ENCODE results near the gene TEN1. TPM values are rescaled to one million over a fixed set of nuclear protein-coding genes. Genes with fewer than 3 reads are reported as not detected.

The TEN1 gene
- total and polyA plus RNA-seq, 2 donors (not counting 1 experiment from before 2014, with no cell fraction given) = 9.4 to 10.3 TPM

DNA sequence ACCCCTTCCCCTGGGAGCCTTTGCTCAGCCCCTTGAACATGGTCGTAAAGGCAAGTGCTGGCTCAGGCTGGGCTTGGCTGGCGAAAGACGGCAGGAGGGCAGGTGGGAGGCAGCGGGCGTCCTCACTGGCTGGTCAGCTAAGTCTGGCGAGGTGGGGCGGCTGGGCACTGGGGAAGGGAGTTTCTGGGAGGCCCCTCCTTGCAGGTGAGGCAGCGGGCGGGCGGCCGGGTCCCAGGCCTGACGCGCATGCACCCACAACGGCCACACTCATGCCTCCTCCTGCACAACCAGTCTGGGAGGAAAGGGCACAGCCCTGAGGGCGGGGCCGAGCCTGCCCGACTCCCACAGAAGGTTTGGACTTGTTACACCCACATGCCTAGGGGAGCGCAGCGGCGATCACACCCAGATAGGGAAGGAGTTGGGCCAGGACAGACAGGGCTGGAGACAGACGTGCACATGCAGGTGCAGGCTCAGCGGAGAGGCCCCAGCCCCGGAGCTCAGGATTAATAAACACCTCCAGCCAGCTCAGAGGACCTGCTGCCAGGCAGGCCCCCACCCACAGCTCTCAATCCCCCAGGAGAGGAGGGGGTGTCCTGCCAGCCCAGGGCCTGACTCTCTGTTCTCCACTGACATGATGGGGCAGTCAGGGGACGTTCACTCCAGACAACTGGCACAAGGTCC lies 48.3 kb downstream of the TEN1 start, which contains the start of gene EVPL:
Gene EVPL, minus strand, starts transcription at position 148 of the 681 bp plus-strand sequence. Its CDS starts 108 bp downstream, at position 40.
- H2AFZ ChIP-seq (ENCODE audit: low read length) = no peak within 1 kb of the TSS
- no peaks in the 10 kb centered on the region for H4K20me1 ChIP-seq (ENCODE audit: control insufficient read depth, extremely low read depth, insufficient read depth, low read length)
- H3K36me3 ChIP-seq (ENCODE audit: control insufficient read depth, insufficient read depth, low read length) = no peaks in the 10 kb centered on the region
- no peak within 1 kb of the TSS for H3K9ac ChIP-seq (ENCODE audit: insufficient read depth, low read length)
- DNase-seq (ENCODE audit: low read depth in 2 of 2) = no peak
- no peaks in the 10 kb centered on the region for H3K4me1 ChIP-seq (ENCODE audit: control insufficient read depth, extremely low read depth, insufficient read depth, low read length)
- H3K4me3 ChIP-seq (replicated peaks in 1 of 4; ENCODE audit: control extremely low read depth in 1 of 4, insufficient read depth in 1 of 4, low read depth in 3 of 4, low read length in 4 of 4) = no peak within 1 kb of the TSS
- no peak within 1 kb of the TSS for H3K27ac ChIP-seq (ENCODE audit: insufficient read depth, low read length)
- peaks cover 4% of the 10 kb centered on the region for H3K27me3 ChIP-seq (ENCODE audit: control insufficient read depth, insufficient read depth, low read length)
- TF ChIP-seq, protein P1, sequence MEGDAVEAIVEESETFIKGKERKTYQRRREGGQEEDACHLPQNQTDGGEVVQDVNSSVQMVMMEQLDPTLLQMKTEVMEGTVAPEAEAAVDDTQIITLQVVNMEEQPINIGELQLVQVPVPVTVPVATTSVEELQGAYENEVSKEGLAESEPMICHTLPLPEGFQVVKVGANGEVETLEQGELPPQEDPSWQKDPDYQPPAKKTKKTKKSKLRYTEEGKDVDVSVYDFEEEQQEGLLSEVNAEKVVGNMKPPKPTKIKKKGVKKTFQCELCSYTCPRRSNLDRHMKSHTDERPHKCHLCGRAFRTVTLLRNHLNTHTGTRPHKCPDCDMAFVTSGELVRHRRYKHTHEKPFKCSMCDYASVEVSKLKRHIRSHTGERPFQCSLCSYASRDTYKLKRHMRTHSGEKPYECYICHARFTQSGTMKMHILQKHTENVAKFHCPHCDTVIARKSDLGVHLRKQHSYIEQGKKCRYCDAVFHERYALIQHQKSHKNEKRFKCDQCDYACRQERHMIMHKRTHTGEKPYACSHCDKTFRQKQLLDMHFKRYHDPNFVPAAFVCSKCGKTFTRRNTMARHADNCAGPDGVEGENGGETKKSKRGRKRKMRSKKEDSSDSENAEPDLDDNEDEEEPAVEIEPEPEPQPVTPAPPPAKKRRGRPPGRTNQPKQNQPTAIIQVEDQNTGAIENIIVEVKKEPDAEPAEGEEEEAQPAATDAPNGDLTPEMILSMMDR (conservative IDR thresholded peaks at IDR 0.05 in 1 of 2, IDR thresholded peaks at IDR 0.05 in 1 of 2; ENCODE audit: low read depth in 1 of 2, low read length in 2 of 2) = no peak
- no peak for TF ChIP-seq EZH2 (IDR thresholded peaks at IDR 0.05; ENCODE audit: low read length, missing control alignments)
- H3K9me3 ChIP-seq (ENCODE audit: control insufficient read depth, insufficient read depth, low read depth, low read length) = no peaks in the 10 kb centered on the region
- no peak within 1 kb of the TSS for H3K4me2 ChIP-seq (ENCODE audit: extremely low read depth, insufficient read depth, low read length)
- H3K79me2 ChIP-seq (ENCODE audit: control insufficient read depth, insufficient read depth, low read length) = no peaks in the 10 kb centered on the region

DNA sequence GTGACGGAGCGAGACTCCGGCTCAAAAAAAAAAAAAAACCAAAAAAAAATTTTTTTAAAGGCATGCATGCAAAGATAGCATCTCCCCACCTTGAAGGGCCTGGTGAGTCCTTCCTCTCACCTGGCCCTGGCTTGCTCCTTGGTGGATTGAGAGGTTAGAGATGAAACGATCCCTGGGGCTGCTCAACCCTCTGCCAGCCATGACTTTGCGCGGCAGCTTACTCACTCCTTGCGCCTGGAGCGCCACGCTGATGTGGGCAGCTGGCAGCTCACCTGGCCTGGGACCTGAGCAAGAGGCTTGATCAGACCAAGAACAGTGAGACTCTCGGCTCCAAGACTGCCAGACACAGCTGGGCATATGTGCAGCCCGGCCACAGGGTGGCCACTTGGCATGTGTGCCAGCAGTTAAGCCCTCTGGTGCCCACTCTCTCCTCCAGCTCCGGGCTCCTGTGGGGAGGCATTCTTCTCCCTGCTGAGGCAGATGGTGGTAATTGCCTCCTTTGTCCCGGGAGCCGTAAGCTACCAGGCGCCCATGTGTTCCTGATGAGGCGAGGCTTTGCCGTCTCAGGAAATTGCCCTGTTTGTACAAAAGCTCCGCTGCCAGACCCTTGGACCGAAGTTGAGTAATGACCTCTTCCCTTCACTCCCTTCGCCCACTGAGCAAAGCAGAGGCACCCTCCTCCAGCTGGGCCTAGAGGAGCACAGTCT lies 53.2 kb downstream of the TEN1 start:
- no peak overlapping the region for H2AFZ ChIP-seq (ENCODE audit: low read length)
- no peaks in the 10 kb centered on the region for H3K79me2 ChIP-seq (ENCODE audit: control insufficient read depth, insufficient read depth, low read length)
- DNase-seq (ENCODE audit: low read depth in 2 of 2) = no peak
- H3K4me1 ChIP-seq (ENCODE audit: control insufficient read depth, extremely low read depth, insufficient read depth, low read length) = no peaks in the 10 kb centered on the region
- H3K27me3 ChIP-seq (ENCODE audit: control insufficient read depth, insufficient read depth, low read length) = no peaks in the 10 kb centered on the region
- no peaks in the 10 kb centered on the region for H4K20me1 ChIP-seq (ENCODE audit: control insufficient read depth, extremely low read depth, insufficient read depth, low read length)
- no peaks in the 10 kb centered on the region for H3K9me3 ChIP-seq (ENCODE audit: control insufficient read depth, insufficient read depth, low read depth, low read length)
- H3K9ac ChIP-seq (ENCODE audit: insufficient read depth, low read length) = no peak overlapping the region
- H3K4me2 ChIP-seq (ENCODE audit: extremely low read depth, insufficient read depth, low read length) = no peak overlapping the region
- H3K4me3 ChIP-seq (replicated peaks in 1 of 4; ENCODE audit: control extremely low read depth in 1 of 4, insufficient read depth in 1 of 4, low read depth in 3 of 4, low read length in 4 of 4) = no peak overlapping the region
- H3K27ac ChIP-seq (ENCODE audit: insufficient read depth, low read length) = no peak overlapping the region
- no peak for TF ChIP-seq EZH2 (IDR thresholded peaks at IDR 0.05; ENCODE audit: low read length, missing control alignments)
- TF ChIP-seq, protein P1 (conservative IDR thresholded peaks at IDR 0.05 in 1 of 2, IDR thresholded peaks at IDR 0.05 in 1 of 2; ENCODE audit: low read depth in 1 of 2, low read length in 2 of 2) = no peak
- H3K36me3 ChIP-seq (ENCODE audit: control insufficient read depth, insufficient read depth, low read length) = no peaks in the 10 kb centered on the region

DNA sequence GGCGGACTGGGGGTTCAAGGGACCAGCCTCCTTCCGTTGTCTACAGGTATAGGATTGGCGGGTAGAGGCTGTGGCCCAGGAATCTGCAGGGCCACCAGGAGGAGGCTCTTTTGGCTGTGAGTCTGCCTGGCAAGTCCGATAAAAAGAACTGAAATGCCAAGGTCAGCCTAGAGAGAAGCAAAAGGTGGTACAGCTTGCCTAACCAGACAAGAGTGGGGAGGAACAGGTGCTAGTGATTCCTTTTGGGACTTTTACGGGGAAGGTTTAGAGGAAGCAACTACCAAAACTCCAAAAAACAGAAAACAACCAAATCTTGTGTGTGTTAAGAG lies 53.7 kb downstream of the TEN1 start:
- H3K27ac ChIP-seq (ENCODE audit: insufficient read depth, low read length) = no peak overlapping the region
- H3K4me1 ChIP-seq (ENCODE audit: control insufficient read depth, extremely low read depth, insufficient read depth, low read length) = no peaks in the 10 kb centered on the region
- H4K20me1 ChIP-seq (ENCODE audit: control insufficient read depth, extremely low read depth, insufficient read depth, low read length) = no peaks in the 10 kb centered on the region
- no peak overlapping the region for H2AFZ ChIP-seq (ENCODE audit: low read length)
- DNase-seq (ENCODE audit: low read depth in 2 of 2) = no peak
- H3K36me3 ChIP-seq (ENCODE audit: control insufficient read depth, insufficient read depth, low read length) = no peaks in the 10 kb centered on the region
- no peaks in the 10 kb centered on the region for H3K27me3 ChIP-seq (ENCODE audit: control insufficient read depth, insufficient read depth, low read length)
- no peaks in the 10 kb centered on the region for H3K9me3 ChIP-seq (ENCODE audit: control insufficient read depth, insufficient read depth, low read depth, low read length)
- no peak overlapping the region for H3K4me3 ChIP-seq (replicated peaks in 1 of 4; ENCODE audit: control extremely low read depth in 1 of 4, insufficient read depth in 1 of 4, low read depth in 3 of 4, low read length in 4 of 4)
- no peak overlapping the region for H3K4me2 ChIP-seq (ENCODE audit: extremely low read depth, insufficient read depth, low read length)
- TF ChIP-seq, protein P1 (conservative IDR thresholded peaks at IDR 0.05 in 1 of 2, IDR thresholded peaks at IDR 0.05 in 1 of 2; ENCODE audit: low read depth in 1 of 2, low read length in 2 of 2) = no peak
- TF ChIP-seq EZH2 (IDR thresholded peaks at IDR 0.05; ENCODE audit: low read length, missing control alignments) = no peak
- H3K79me2 ChIP-seq (ENCODE audit: control insufficient read depth, insufficient read depth, low read length) = no peaks in the 10 kb centered on the region
- no peak overlapping the region for H3K9ac ChIP-seq (ENCODE audit: insufficient read depth, low read length)
